Mesenchymal stem cell (in vitro differentiated cells and primary cell): ENCODE measurements around the gene MMP24.
"Not testable (repeated sequence)": the region's sequence is repeated elsewhere in the genome, so short reads cannot be mapped to it uniquely, and the experiment has no call there.

Experiments
- DNase-seq: peaks from one replicate; pipeline ENCODE4 v3.0.0-alpha.2; 2013
- H2AFZ ChIP-seq: one replicate; pipeline ENCODE4 v1.6.1; 2013; ENCODE audit warnings: low read depth, mild to moderate bottlenecking, control low read depth, inconsistent platforms, low read length, moderate library complexity
- H2AK5ac ChIP-seq: 2 replicates; pipeline ENCODE4 v1.6.1; 2013; ENCODE audit warnings: low read length, moderate library complexity, mild to moderate bottlenecking, inconsistent platforms; ENCODE audit not compliant: severe bottlenecking
- H2BK120ac ChIP-seq: one replicate; pipeline ENCODE4 v1.6.1; 2013; ENCODE audit warnings: low read depth, mild to moderate bottlenecking, inconsistent platforms, low read length, moderate library complexity
- H2BK12ac ChIP-seq, 2 experiments: one replicate each; pipeline ENCODE4 v1.6.1; 2013; ENCODE audit warnings: inconsistent platforms in 2 of 2, low read length in 2 of 2, mild to moderate bottlenecking in 2 of 2, moderate library complexity in 2 of 2, control low read depth in 1 of 2
- H2BK15ac ChIP-seq: one replicate; pipeline ENCODE4 v1.6.1; 2013; ENCODE audit warnings: mild to moderate bottlenecking, low read depth, inconsistent platforms; ENCODE audit not compliant: poor library complexity, severe bottlenecking
- H2BK5ac ChIP-seq: 2 replicates; pipeline ENCODE4 v1.6.1; 2013; ENCODE audit warnings: low read depth, mild to moderate bottlenecking, low read length, control low read depth, inconsistent platforms; ENCODE audit not compliant: poor library complexity, severe bottlenecking
- H3K14ac ChIP-seq, 2 experiments: one replicate each; pipeline ENCODE4 v1.6.1; 2013; ENCODE audit warnings: inconsistent platforms in 2 of 2, low read length in 2 of 2, control low read depth in 1 of 2, mild to moderate bottlenecking in 1 of 2, moderate library complexity in 1 of 2
- H3K18ac ChIP-seq, 2 experiments: one replicate each; pipeline ENCODE4 v1.6.1; 2013; ENCODE audit warnings: inconsistent platforms in 2 of 2, low read length in 2 of 2, control low read depth in 1 of 2, low read depth in 1 of 2, mild to moderate bottlenecking in 1 of 2
- H3K23ac ChIP-seq, 2 experiments: one replicate each; pipeline ENCODE4 v1.6.1; 2013; ENCODE audit warnings: inconsistent platforms in 2 of 2, low read length in 2 of 2, mild to moderate bottlenecking in 2 of 2, moderate library complexity in 2 of 2, control low read depth in 1 of 2
- H3K27ac ChIP-seq: 2 replicates; pipeline ENCODE4 v1.5.1; 2013; ENCODE audit warnings: mild to moderate bottlenecking, moderate library complexity, low read length, control low read depth, inconsistent platforms; ENCODE audit not compliant: poor library complexity, severe bottlenecking
- H3K27me3 ChIP-seq, 2 experiments: 2 replicates each; pipeline versions ENCODE4 v1.6.1 to v1.7.0; 2013; ENCODE audit warnings: low read length in 2 of 2, mild to moderate bottlenecking in 2 of 2, moderate library complexity in 2 of 2, control low read depth in 1 of 2, inconsistent platforms in 1 of 2; ENCODE audit not compliant: control insufficient read depth in 1 of 2, insufficient read depth in 1 of 2
- H3K36me3 ChIP-seq, 2 experiments: 2 replicates each; pipeline versions ENCODE4 v1.6.1 to v1.7.0; 2013; ENCODE audit warnings: low read length in 2 of 2, control low read depth in 1 of 2, inconsistent platforms in 1 of 2, low read depth in 1 of 2, mild to moderate bottlenecking in 1 of 2; ENCODE audit not compliant: insufficient read depth in 2 of 2, control insufficient read depth in 1 of 2
- H3K4ac ChIP-seq, 2 experiments: one replicate each; pipeline ENCODE4 v1.6.1; 2013; ENCODE audit warnings: inconsistent platforms in 2 of 2, low read length in 2 of 2, mild to moderate bottlenecking in 2 of 2, moderate library complexity in 2 of 2, control low read depth in 1 of 2, low read depth in 1 of 2
- H3K4me1 ChIP-seq: 2 replicates; pipeline ENCODE4 v1.6.1; 2013; ENCODE audit warnings: low read depth, low read length, control low read depth; ENCODE audit not compliant: control insufficient read depth, insufficient read depth
- H3K4me2 ChIP-seq: 2 replicates; pipeline ENCODE4 v1.6.1; 2013; ENCODE audit warnings: low read length, mild to moderate bottlenecking, inconsistent platforms; ENCODE audit not compliant: poor library complexity, severe bottlenecking
- H3K4me3 ChIP-seq, 2 experiments: 2 replicates each; pipeline versions ENCODE4 v1.5.1 to v1.7.0; 2013; ENCODE audit warnings: low read length in 2 of 2, mild to moderate bottlenecking in 2 of 2, control low read depth in 1 of 2, low read depth in 1 of 2; ENCODE audit not compliant: insufficient read depth in 1 of 2
- H3K79me1 ChIP-seq: replicated peaks from 2 replicates; pipeline ENCODE4 v1.6.1; 2013; ENCODE audit warnings: mild to moderate bottlenecking, control low read depth, low read length, inconsistent platforms; ENCODE audit not compliant: poor library complexity, severe bottlenecking
- H3K9ac ChIP-seq: 2 replicates; pipeline ENCODE4 v1.7.0; 2013; ENCODE audit warnings: mild to moderate bottlenecking, low read length, moderate library complexity
- H3K9me3 ChIP-seq: 2 replicates; pipeline ENCODE4 v1.7.0; 2013; ENCODE audit warnings: mild to moderate bottlenecking, low read length; ENCODE audit not compliant: control insufficient read depth
- H4K8ac ChIP-seq: one replicate; pipeline ENCODE4 v1.6.1; 2013; ENCODE audit warnings: inconsistent platforms, mild to moderate bottlenecking, low read length, moderate library complexity
- H4K91ac ChIP-seq: one replicate; pipeline ENCODE4 v1.6.1; 2013; ENCODE audit warnings: mild to moderate bottlenecking, low read length, inconsistent platforms
- WGBS: methylation state at CpG from one replicate; pipeline ENCODE4 v1.1.7; 2013; ENCODE audit warnings: mixed read lengths; 5-methylcytosine and 5-hydroxymethylcytosine counted together

The MMP24 gene

DNA sequence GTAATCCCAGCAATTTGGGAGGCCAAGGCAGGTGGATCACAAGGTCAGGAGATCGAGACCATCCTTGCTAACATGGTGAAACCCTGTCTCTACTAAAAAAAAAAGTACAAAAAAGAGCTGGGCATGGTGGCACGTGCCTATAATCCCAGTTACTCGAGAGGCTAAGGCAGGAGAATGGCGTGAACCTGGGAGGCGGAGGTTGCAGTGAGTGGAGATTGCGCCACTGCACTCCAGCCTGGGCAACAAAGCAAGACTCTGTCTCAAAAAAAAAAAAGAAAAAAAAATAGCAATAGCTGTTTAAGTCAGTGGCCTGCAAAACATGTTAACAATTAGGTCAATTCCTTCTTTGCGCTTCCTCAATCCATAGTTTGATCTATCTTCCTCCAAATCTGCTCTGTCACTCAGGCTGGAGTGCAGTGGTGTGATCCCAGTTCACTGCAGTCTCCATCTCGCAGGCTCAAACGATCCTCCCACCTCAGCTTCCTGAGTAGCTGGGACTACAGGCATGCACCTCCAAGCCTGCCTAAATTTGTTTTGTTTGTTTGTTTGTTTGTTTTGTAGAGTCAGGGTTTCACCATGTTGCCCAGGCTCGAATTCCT is 39.7 kb upstream of the MMP24 start:
- 95% methylated on average over 8 of the region's 10 CpGs for WGBS
- not testable (repeated sequence) for H2AK5ac ChIP-seq, H3K27ac ChIP-seq

DNA sequence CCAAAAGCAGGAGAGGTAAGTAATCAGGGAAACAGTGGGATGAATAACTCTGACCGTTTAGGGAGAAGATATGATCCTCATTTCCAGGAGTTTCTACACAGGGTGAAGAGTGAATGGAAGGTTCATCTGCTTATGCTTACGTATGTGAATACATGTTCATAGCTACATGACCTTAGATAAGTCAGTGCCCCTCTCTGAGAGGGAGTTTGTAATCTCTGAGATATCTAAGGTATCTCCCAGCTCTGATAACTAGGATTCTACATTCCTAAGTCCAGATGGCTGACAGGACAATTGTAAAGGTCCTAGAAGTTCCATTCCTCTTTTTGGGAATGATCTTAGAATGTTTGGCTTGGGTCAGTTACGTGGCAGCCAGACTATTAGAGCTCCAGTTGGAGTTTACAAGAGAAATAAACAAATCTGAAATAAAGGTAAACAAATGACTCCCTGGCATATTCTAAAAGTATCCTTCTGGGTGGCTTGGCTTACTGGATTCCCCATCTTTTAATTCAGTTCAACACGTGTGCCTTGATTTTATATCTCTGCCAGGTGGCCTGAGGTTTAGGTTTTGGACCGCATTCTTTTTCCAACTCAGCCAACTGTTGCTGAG is 38.8 kb upstream of the MMP24 start:
- H3K4me2 ChIP-seq: no peak overlapping the region
- peak overlapping the region in 1 of 2 experiments; percentile 67 for H3K4ac ChIP-seq
- no peak overlapping the region for H2AFZ ChIP-seq
- H2BK120ac ChIP-seq: no peak overlapping the region
- H3K79me1 ChIP-seq: no peaks in the 10 kb centered on the region
- H2BK15ac ChIP-seq: no peak overlapping the region
- no peak overlapping the region for H2BK12ac ChIP-seq
- no peaks in the 10 kb centered on the region for H3K4me1 ChIP-seq
- WGBS: 47% methylated on average over 4 of the region's 5 CpGs
- H3K23ac ChIP-seq: no peak overlapping the region
- peak; percentile 70 for DNase-seq
- H3K9ac ChIP-seq: no peak overlapping the region
- H4K8ac ChIP-seq: no peak overlapping the region
- H3K9me3 ChIP-seq: no peaks in the 10 kb centered on the region
- no peak overlapping the region for H2AK5ac ChIP-seq
- no peak overlapping the region for H3K14ac ChIP-seq
- H3K36me3 ChIP-seq: no peaks in the 10 kb centered on the region
- peak overlapping the region in 1 of 2 experiments; percentile 22 for H3K18ac ChIP-seq
- H2BK5ac ChIP-seq: no peak overlapping the region
- H3K4me3 ChIP-seq: no peak overlapping the region
- H3K27ac ChIP-seq: no peak overlapping the region
- no peak overlapping the region for H4K91ac ChIP-seq
- H3K27me3 ChIP-seq: no peaks in the 10 kb centered on the region

More for the DNA sequence above, 39.7 kb upstream of the MMP24 start:
- H3K36me3 ChIP-seq, H3K27me3 ChIP-seq, H3K4me2 ChIP-seq, H4K91ac ChIP-seq, H3K4me1 ChIP-seq, H3K9ac ChIP-seq, H2BK120ac ChIP-seq, H2BK5ac ChIP-seq, H3K9me3 ChIP-seq, H3K18ac ChIP-seq, H3K4me3 ChIP-seq, H2AFZ ChIP-seq, H3K14ac ChIP-seq, H3K23ac ChIP-seq, DNase-seq, H2BK15ac ChIP-seq, H3K4ac ChIP-seq, H3K79me1 ChIP-seq: not testable (repeated sequence)
- H2BK12ac ChIP-seq: peak overlapping the region in 1 of 2 experiments; percentile 80
- peak overlapping the region; percentile 12 for H4K8ac ChIP-seq

DNA sequence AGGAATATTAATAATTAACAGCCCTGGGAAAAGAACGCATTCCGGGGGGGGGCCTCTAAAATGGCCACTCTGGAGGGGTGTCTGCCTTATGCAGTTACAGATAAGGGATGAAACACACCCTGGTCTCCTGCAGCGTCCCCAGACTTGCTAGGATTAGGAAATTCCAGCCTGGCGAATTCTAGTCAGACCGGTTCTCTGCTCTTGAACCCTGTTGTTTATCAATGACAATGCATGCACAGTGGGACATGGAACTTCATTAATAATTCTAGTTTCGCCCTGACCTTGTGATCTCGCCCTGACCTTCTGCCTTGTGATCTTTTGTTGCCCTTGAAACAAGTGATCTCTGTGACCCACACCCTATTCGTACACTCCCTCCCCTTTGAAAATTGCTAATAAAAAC is 37.3 kb upstream of the MMP24 start:
- H2BK5ac ChIP-seq, H3K27ac ChIP-seq, H3K9ac ChIP-seq, H3K9me3 ChIP-seq, H3K4me3 ChIP-seq, H3K4me2 ChIP-seq, H3K18ac ChIP-seq, H3K14ac ChIP-seq, H3K4ac ChIP-seq, H3K79me1 ChIP-seq, H2AFZ ChIP-seq, H3K23ac ChIP-seq, H4K91ac ChIP-seq, H2BK15ac ChIP-seq, H2AK5ac ChIP-seq, H4K8ac ChIP-seq, H3K27me3 ChIP-seq, DNase-seq, H3K36me3 ChIP-seq, H3K4me1 ChIP-seq, H2BK120ac ChIP-seq, H2BK12ac ChIP-seq: not testable (repeated sequence)
- 91% methylated on average over 8 of the region's 8 CpGs for WGBS

DNA sequence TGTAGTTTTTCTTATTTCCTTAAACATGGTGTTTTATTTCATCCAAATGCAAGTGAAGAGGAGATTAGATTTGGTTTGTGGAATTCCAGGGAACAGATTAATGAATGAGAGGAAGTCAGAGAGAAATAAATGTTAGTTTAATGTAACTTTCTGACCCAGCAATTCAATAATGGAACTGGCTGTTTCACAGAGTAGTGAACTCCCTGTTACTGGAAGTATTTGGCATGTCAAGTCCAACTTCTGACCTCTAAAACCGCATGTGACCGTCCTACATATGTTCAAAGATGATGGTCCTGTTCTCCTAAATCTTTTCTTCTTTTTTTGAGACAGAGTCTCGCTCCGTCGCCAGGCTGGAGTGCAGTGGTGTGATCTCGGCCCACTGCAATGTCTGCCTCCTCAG is 35.9 kb upstream of the MMP24 start:
- no peaks in the 10 kb centered on the region for H3K27me3 ChIP-seq
- no peak overlapping the region for H2BK120ac ChIP-seq
- H3K23ac ChIP-seq: no peak overlapping the region
- H3K79me1 ChIP-seq: no peaks in the 10 kb centered on the region
- H2BK12ac ChIP-seq: peak overlapping the region in 1 of 2 experiments; percentile 66
- no peak overlapping the region for H3K27ac ChIP-seq
- H2BK15ac ChIP-seq: no peak overlapping the region
- H3K4me2 ChIP-seq: no peak overlapping the region
- no peak overlapping the region for H3K14ac ChIP-seq
- H2AK5ac ChIP-seq: no peak overlapping the region
- H2AFZ ChIP-seq: no peak overlapping the region
- no peak overlapping the region for H3K4ac ChIP-seq
- DNase-seq: no peak
- H3K9me3 ChIP-seq: peaks cover 21% of the 10 kb centered on the region
- no peak overlapping the region for H3K4me3 ChIP-seq
- no peak overlapping the region for H2BK5ac ChIP-seq
- H4K91ac ChIP-seq: no peak overlapping the region
- no peaks in the 10 kb centered on the region for H3K4me1 ChIP-seq
- no peak overlapping the region for H3K9ac ChIP-seq
- no peak overlapping the region for H4K8ac ChIP-seq
- H3K36me3 ChIP-seq: no peaks in the 10 kb centered on the region
- WGBS: 99% methylated on average over 6 of the region's 6 CpGs
- no peak overlapping the region for H3K18ac ChIP-seq
